COLO668 (cell line): ENCODE results near the gene CXCL3.

ENCODE experiments used
- DNase-seq: peaks from one replicate; lab custom pipeline; 2025; ENCODE audit not compliant: unreplicated experiment; lab: John Stamatoyannopoulos, UW

CXCL3 gene

GRCh38 chr4:74016068-74016467 is 22.4 kb downstream of the CXCL3 start:
- DNase-seq = no peak

DNA sequence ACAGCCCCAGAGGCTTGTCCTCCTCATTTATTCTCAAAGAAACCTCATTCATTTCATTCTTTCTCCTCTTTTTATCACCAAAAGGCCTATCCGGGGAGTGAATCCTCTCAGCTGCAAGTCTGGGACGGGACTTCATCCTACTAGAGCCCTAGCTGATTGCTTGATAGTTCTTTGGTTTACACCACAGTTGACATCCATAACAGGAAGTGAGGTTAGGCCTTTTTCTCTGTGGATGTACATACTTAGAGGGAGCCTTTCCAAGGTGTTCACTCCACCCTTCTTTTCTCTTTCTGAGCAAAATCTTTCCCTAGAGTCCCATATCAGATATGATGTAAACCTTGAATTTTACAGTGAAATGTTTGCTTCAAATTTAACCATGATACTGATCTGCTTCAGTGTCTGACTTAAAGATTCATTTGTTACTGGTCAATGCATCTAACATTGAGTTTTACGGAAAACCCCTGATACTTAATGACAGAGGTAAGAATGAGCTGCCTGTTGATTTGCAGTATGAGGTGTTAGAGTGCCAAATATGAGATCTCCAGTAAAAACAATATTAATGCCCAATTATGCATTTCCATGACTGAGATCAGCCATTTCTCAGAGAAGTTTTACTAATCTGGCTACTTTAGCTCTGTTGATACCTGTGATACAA is 23.2 kb downstream of the CXCL3 start:
- no peak for DNase-seq

- no peak for DNase-seq
Measured at GRCh38 chr4:74014332-74014731, 24.2 kb downstream of the CXCL3 start.

GRCh38 chr4:74013264-74013663 is 25.2 kb downstream of the CXCL3 start:
- DNase-seq = no peak

GRCh38 chr4:74012130-74012529 is 26.4 kb downstream of the CXCL3 start:
- DNase-seq = no peak

DNA sequence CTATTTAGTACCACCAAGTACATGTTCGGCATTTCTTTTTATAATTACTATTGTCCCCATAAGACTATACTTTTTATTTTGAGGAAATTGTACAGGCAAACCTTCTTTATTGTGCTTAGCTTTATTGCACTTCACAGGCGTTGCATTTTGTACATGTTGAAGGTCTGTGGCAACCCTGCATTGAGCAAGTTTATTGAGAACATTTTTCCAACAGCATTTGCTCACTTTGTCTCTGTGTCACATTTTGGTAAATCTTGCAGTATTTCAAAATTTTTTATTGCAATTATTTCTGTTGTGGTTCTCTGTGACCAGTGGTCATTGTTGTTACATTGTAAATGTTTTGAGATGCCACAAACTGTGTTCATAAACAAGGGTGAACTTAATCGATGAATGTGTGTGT is 29.2 kb downstream of the CXCL3 start:
- DNase-seq = no peak

DNA sequence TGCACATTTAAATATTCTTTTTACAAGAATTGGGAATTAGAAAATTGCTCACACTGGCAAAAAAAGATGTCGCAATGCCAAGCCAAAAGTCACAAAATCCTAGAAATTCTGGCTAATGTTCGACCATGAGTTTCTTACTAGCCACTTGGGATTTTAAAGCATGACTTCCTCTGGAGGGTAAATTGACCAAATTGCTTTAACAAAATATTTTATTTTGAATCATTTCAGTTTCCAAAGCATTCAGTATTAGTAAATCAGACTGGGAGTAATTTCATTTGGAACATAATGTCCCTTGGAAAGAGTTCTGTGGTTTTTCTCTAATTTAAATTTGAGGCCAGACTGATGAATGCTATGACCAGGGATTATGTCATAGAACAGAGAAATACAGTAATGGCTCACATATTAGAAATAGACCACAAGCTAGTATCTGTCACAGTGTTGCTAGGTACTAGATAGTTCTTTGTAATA is 32.4 kb downstream of the CXCL3 start:
- DNase-seq = no peak

- DNase-seq = no peak
Measured at GRCh38 chr4:74005528-74005927, 33.0 kb downstream of the CXCL3 start.

GRCh38 chr4:74004668-74005067 is 33.8 kb downstream of the CXCL3 start:
- no peak for DNase-seq

GRCh38 chr4:74000301-74000700 is 38.2 kb downstream of the CXCL3 start:
- DNase-seq = no peak

DNA sequence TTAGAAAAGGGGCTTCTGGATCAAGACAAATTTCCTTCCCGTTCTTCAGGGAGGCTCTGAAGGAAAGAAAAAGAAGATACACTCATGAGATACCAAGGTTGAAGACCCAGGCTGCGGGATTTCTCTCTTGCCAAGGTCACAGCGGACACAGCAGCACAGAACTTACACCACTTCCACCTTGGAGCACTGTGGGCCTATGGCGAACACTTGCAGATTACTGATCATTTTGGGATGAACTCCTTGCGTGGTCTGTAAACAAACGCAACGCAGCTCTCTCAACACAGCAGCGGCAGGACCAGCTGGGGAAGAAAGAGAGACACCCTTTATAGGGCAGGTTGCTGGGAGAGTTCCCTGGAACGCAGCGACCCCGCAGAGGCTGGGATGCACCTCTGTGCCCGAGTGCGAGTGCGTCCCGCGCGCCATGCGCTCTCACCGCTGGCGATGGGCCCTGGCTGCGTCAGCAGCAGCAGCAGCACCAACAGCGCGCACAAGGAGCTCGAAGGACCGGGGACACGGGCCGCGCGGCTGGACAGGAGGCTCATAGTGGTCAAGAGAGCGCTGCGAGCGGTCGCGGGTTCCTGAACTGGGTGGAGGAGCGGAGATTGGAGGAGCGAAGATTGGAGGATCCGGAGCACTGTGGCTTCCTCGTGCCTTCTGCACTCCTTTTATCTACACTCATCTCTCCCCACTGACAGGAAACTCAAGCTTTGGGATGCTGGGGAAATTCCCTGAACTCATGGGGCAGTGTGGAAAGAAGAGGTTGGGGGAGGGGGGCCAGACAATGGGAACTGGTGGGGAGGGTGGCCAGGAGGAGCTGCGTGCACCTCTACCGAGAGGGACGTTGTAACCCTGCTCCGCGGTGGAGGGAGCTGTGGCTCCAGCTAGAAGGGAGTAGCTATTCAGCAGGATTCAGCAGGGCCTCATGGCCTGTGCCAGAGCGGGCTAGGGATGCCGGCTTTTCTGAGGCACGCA is 40.2 kb downstream of the CXCL3 start, which contains the start of gene CXCL5:
TSS of gene CXCL5 (minus strand) at position 638 of the 972 bp plus-strand sequence. CDS start at position 542, 96 bp downstream.
- DNase-seq = no peak

DNA sequence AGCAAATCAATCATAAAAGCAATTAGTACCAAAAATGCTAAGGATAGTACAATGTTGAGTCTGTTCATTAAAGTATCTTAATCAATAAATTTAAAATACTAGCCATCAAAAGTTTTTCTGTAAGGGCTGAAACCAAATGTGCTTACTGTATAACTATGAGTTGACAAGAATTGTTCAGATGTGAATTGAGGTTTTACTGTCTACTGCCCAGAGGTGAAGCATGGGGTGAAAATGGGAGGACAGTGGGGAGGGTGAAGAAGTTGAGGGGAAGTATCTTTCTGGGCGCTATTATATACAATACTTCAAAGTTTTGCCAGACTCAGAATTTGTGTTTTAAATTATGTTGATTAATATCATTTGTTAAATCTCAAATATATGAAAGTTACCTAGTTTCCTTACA is 46.4 kb downstream of the CXCL3 start:
- DNase-seq = no peak

- no peak for DNase-seq
Measured at GRCh38 chr4:73991742-73992000, 46.8 kb downstream of the CXCL3 start.

DNA sequence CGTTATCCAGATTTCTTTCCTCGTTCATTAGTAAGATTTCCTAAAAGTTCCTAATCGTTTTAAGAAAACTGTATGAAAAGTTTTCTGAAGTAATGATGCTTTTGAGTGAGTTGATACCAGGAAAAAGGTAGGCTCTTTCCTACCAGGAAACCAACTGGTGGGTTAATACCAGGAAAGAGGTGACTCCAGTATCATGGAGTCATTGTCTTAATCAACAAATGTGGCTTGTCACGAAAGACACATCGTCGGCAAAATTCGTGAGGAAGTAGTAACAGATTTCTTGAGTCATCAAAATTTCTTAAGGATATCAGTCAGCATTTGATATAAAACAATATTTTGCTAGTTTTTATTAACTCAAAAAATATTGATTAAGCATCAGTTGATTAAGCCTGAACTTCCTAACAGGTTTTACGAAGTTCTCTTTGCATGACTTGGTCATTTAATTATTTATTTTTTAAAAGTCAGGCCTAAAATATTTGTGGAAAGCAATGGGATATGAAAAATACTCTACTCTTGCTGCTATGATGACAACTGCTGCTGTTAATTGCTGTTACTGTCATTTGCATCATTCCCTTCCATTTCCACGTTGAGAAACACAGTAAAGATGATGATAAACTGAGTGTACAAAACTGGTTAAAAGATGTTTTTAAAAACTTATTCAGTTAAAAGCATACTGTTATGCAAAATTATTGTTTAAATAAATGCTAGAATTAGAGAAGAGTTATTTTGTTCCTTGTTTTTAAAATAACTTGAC is 47.3 kb downstream of the CXCL3 start:
- no peak for DNase-seq

- no peak for DNase-seq
Measured at GRCh38 chr4:73989928-73990327, 48.6 kb downstream of the CXCL3 start.

- no peak for DNase-seq
Measured at GRCh38 chr4:73989031-73989430, 49.5 kb downstream of the CXCL3 start.

DNA sequence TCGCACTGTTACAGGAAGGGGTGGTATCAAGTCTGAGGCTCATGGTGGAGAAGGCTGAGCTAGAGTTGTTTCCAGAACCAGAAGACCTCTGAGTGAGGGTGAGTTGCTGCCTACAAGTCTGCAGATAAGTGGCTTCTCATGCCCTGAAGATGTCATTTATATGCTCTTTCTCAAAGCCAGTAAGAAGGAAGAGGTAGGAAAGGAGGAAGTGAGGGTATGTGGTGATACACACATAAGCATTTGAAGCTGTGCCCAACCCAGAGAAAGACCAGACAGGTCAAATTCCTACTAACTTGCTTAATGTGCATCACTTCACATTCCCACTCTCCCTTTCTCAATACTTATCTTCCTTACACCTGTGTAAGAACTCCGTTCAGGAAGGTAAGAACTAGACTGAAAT is 50.4 kb downstream of the CXCL3 start, which contains the start of gene PPBP:
TSS of gene PPBP (minus strand) at position 130 of the 400 bp plus-strand sequence. CDS start at position 43, 87 bp downstream.
- DNase-seq = no peak
